A673 (cell line): ENCODE measurements around the gene CYP2W1. TPM values are rescaled to one million over a fixed set of nuclear protein-coding genes. Genes with fewer than 3 reads are reported as not detected.

Source experiments
- BruUV-seq: library from RNA; stranded (reverse); fragments of 400-500 nt; replicated peaks from 2 replicates; lab custom pipeline; 2021; lab: Mats Ljungman, UMichigan
- CTCF ChIA-PET: fragments of 300-600 bp; sonication (Branson Sonifier 250); formaldehyde crosslinking; loops from one replicate; lab custom pipeline; 2022; ENCODE audit warnings: antibody characterized with exemption; lab: Charles Lee
- POLR2A ChIA-PET: fragments of 300-600 bp; sonication (Branson Sonifier 250); formaldehyde crosslinking; loops from one replicate; lab custom pipeline; 2022; ENCODE audit warnings: antibody characterized with exemption; ENCODE audit not compliant: low non-redundant PET; lab: Charles Lee
- DNase-seq: peaks from one replicate; pipeline ENCODE4 v3.0.0-alpha.2; 2015; ENCODE audit warnings: low spot score
- H3K27ac ChIP-seq: fragments of 200-600 bp; sonication (generic); 2 replicates; pipeline ENCODE4 v1.5.1; 2016; ENCODE audit warnings: mixed run types, low read depth, mild to moderate bottlenecking, mixed read lengths, antibody characterized with exemption, low read length; ENCODE audit not compliant: poor library complexity, severe bottlenecking
- H3K27me3 ChIP-seq: fragments of 200-600 bp; sonication (generic); replicated peaks from 2 replicates; pipeline ENCODE4 v1.6.1; 2017; ENCODE audit warnings: mixed run types, low read depth, mild to moderate bottlenecking, mixed read lengths, antibody characterized with exemption, low read length; ENCODE audit not compliant: insufficient read depth, poor library complexity
- H3K36me3 ChIP-seq: fragments of 200-600 bp; sonication (generic); 2 replicates; pipeline ENCODE4 v1.6.1; 2016; ENCODE audit warnings: mixed run types, mild to moderate bottlenecking, mixed read lengths, antibody characterized with exemption, low read length; ENCODE audit not compliant: insufficient read depth, poor library complexity, severe bottlenecking
- H3K4me1 ChIP-seq: fragments of 200-600 bp; sonication (generic); 2 replicates; pipeline ENCODE4 v1.6.1; 2017; ENCODE audit warnings: mixed run types, mild to moderate bottlenecking, mixed read lengths, antibody characterized with exemption, low read length; ENCODE audit not compliant: insufficient read depth, poor library complexity, severe bottlenecking
- H3K4me3 ChIP-seq: fragments of 200-600 bp; sonication (generic); 2 replicates; pipeline ENCODE4 v1.5.1; 2016; ENCODE audit warnings: low read depth, mixed run types, mild to moderate bottlenecking, mixed read lengths, low read length; ENCODE audit not compliant: poor library complexity, severe bottlenecking
- H3K9me3 ChIP-seq: fragments of 200-600 bp; sonication (generic); 2 replicates; pipeline ENCODE4 v1.6.1; 2016; ENCODE audit warnings: mixed run types, low read depth, mild to moderate bottlenecking, mixed read lengths, antibody characterized with exemption, low read length; ENCODE audit not compliant: poor library complexity, severe bottlenecking
- EZH2 ChIP-seq: fragments of 200-600 bp; sonication (generic); IDR thresholded peaks from 2 replicates; pipeline ENCODE4 v1.6.1; 2017; ENCODE audit warnings: borderline replicate concordance, low read depth, mild to moderate bottlenecking, mixed read lengths, antibody characterized with exemption, low read length; ENCODE audit not compliant: poor library complexity, severe bottlenecking
- intact Hi-C: fragments of 100-400 bp; cut with micrococcal nuclease; formaldehyde crosslinking; loops from one replicate; pipeline ENCODE4 v1.10.0; 2022; ENCODE audit not compliant: unreplicated experiment
- total RNA-seq: library from RNA; stranded (reverse); gene quantifications from 2 replicates; pipeline ENCODE4 v1.2.3, GENCODE V29; 2021
- TF ChIP-seq, protein P1 (sequence below): fragments of 300-800, 200-600 bp; sonication (generic); conservative IDR thresholded peaks from 2 replicates; pipeline ENCODE4 v1.5.1; 2017; ENCODE audit warnings: low read depth, mild to moderate bottlenecking, antibody characterized with exemption, low read length, moderate library complexity, mixed read lengths

CYP2W1 gene
- total RNA-seq, 1 experiment from 2014 or later: not detected

GRCh38 chr7:982511-983003 is 424 bp upstream of the CYP2W1 start:
- H3K4me1 ChIP-seq: no peaks in the 10 kb centered on the region
- TF ChIP-seq, protein P1, sequence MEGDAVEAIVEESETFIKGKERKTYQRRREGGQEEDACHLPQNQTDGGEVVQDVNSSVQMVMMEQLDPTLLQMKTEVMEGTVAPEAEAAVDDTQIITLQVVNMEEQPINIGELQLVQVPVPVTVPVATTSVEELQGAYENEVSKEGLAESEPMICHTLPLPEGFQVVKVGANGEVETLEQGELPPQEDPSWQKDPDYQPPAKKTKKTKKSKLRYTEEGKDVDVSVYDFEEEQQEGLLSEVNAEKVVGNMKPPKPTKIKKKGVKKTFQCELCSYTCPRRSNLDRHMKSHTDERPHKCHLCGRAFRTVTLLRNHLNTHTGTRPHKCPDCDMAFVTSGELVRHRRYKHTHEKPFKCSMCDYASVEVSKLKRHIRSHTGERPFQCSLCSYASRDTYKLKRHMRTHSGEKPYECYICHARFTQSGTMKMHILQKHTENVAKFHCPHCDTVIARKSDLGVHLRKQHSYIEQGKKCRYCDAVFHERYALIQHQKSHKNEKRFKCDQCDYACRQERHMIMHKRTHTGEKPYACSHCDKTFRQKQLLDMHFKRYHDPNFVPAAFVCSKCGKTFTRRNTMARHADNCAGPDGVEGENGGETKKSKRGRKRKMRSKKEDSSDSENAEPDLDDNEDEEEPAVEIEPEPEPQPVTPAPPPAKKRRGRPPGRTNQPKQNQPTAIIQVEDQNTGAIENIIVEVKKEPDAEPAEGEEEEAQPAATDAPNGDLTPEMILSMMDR: no peak
- no peak for TF ChIP-seq EZH2
- ChIA-PET CTCF (interaction anchor here (1.5 kb wide), 1 partner anchor 11 kb away, joined by 5 read pairs; no protein-coding TSS in a partner anchor), POLR2A (no interaction called here)
- no peaks in the 10 kb centered on the region for H3K36me3 ChIP-seq
- no peak overlapping the region for H3K27ac ChIP-seq
- intact Hi-C loops: no loop called here
- DNase-seq: no peak
- H3K27me3 ChIP-seq: no peaks in the 10 kb centered on the region
- no peaks in the 10 kb centered on the region for H3K9me3 ChIP-seq
- H3K4me3 ChIP-seq: no peak overlapping the region
- BruUV-seq: no TSS peak

DNA sequence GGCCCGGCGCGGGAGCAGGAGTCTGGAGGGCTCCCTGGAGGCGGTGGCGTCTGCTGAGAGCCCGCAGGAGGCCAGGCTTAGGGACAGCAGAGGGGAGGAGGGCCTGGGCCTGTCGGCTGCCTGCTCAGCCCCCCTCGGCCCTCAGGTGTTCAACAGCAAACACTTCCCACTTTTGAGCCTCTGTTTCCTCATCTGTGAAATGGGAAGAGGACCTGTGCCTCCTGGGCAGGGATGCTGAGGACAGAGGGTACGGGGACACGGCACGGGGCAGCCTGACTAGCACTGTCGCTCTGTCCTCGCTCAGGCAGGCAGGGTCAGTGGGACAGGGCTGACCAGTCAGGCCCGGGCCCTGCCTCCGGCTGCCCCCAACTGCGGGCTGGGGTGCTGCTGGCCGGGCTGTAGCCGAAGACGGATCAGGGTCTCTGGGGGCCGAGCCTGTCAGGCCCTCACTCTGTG is 663 bp downstream of the CYP2W1 start:
- no peak for DNase-seq
- H3K4me1 ChIP-seq: no peaks in the 10 kb centered on the region
- CTCF ChIA-PET: no interaction called here
- H3K36me3 ChIP-seq: no peaks in the 10 kb centered on the region
- no peak overlapping the region for H3K27ac ChIP-seq
- no peak overlapping the region for H3K4me3 ChIP-seq
- no peaks in the 10 kb centered on the region for H3K9me3 ChIP-seq
- no peaks in the 10 kb centered on the region for H3K27me3 ChIP-seq
- TF ChIP-seq, protein P1: no peak
- TF ChIP-seq EZH2: no peak
- intact Hi-C loops: no loop called here
- POLR2A ChIA-PET: no interaction called here
- BruUV-seq: no TSS peak

- TF ChIP-seq EZH2: no peak
- TF ChIP-seq, protein P1: no peak
- POLR2A ChIA-PET: no interaction called here
- Histone ChIP-seq H3K4me3 (no peak overlapping the region), H3K4me1 (no peaks in the 10 kb centered on the region), H3K27ac (no peak overlapping the region), H3K9me3 (no peaks in the 10 kb centered on the region), H3K27me3 (no peaks in the 10 kb centered on the region), H3K36me3 (no peaks in the 10 kb centered on the region)
- BruUV-seq: no TSS peak
- DNase-seq: no peak
- CTCF ChIA-PET: no interaction called here
- intact Hi-C loops: no loop called here
Observed at GRCh38 chr7:984361-985126, 1.6 kb downstream of the CYP2W1 start.
